ENCODE results near the gene RNF223.
"Not testable (repeated sequence)": the region's sequence is repeated elsewhere in the genome, so short reads cannot be mapped to it uniquely, and the experiment has no call there.

RNF223 gene

GRCh38 chr1:1058921-1059493 is 15.1 kb downstream of the RNF223 start:
- no peaks in the 10 kb centered on the region for H3K36me3 ChIP-seq (ENCODE audit: insufficient read depth, low read length)
- no peak overlapping the region for H3K9ac ChIP-seq (ENCODE audit: low read length)
- H3K27me3 ChIP-seq (ENCODE audit: control insufficient read depth in 1 of 2, insufficient read depth in 2 of 2, low read length in 2 of 2) = peaks cover 45 to 66% of the 10 kb centered on the region in 2 donors
- peaks cover 6% of the 10 kb centered on the region for H3K4me1 ChIP-seq (ENCODE audit: insufficient read depth, low read length)
- H3K27ac ChIP-seq (ENCODE audit: low read depth, low read length) = no peak overlapping the region
- H3K9me3 ChIP-seq (ENCODE audit: low read length) = no peaks in the 10 kb centered on the region
- H3K4me3 ChIP-seq (ENCODE audit: low read depth in 1 of 2, low read length in 2 of 2) = peak overlapping the region in 1 of 2 donors; percentile 2

GRCh38 chr1:1058088-1058905 is 15.8 kb downstream of the RNF223 start:
- Histone ChIP-seq H3K9ac (ENCODE audit: low read length) (no peak overlapping the region), H3K27me3 (ENCODE audit: control insufficient read depth in 1 of 2, insufficient read depth in 2 of 2, low read length in 2 of 2) (peaks cover 41 to 59% of the 10 kb centered on the region in 2 donors), H3K36me3 (ENCODE audit: insufficient read depth, low read length) (no peaks in the 10 kb centered on the region), H3K27ac (ENCODE audit: low read depth, low read length) (no peak overlapping the region), H3K4me1 (ENCODE audit: insufficient read depth, low read length) (peaks cover 6% of the 10 kb centered on the region), H3K9me3 (ENCODE audit: low read length) (no peaks in the 10 kb centered on the region), H3K4me3 (ENCODE audit: low read depth in 1 of 2, low read length in 2 of 2) (no peak overlapping the region)

- not testable (repeated sequence) for H3K4me3 ChIP-seq (ENCODE audit: low read depth in 1 of 2, low read length in 2 of 2); H3K36me3 ChIP-seq (ENCODE audit: insufficient read depth, low read length); H3K9me3 ChIP-seq (ENCODE audit: low read length); H3K27ac ChIP-seq (ENCODE audit: low read depth, low read length); H3K9ac ChIP-seq (ENCODE audit: low read length); H3K4me1 ChIP-seq (ENCODE audit: insufficient read depth, low read length)
- peaks cover 35 to 55% of the 10 kb centered on the region in 2 donors for H3K27me3 ChIP-seq (ENCODE audit: control insufficient read depth in 1 of 2, insufficient read depth in 2 of 2, low read length in 2 of 2)
These were observed 16.4 kb downstream of the RNF223 start for GRCh38 chr1:1057769-1058087.

- Histone ChIP-seq H3K4me1 (ENCODE audit: insufficient read depth, low read length) (peaks cover 6% of the 10 kb centered on the region), H3K27me3 (ENCODE audit: control insufficient read depth in 1 of 2, insufficient read depth in 2 of 2, low read length in 2 of 2) (peaks cover 26 to 41% of the 10 kb centered on the region in 2 donors), H3K36me3 (ENCODE audit: insufficient read depth, low read length) (no peaks in the 10 kb centered on the region), H3K9ac (ENCODE audit: low read length) (no peak overlapping the region), H3K9me3 (ENCODE audit: low read length) (no peaks in the 10 kb centered on the region), H3K27ac (ENCODE audit: low read depth, low read length) (no peak overlapping the region), H3K4me3 (ENCODE audit: low read depth in 1 of 2, low read length in 2 of 2) (no peak overlapping the region)
These were observed 18.0 kb downstream of the RNF223 start for GRCh38 chr1:1055841-1056736.

- H3K9ac ChIP-seq (ENCODE audit: low read length) = no peak overlapping the region
- H3K27me3 ChIP-seq (ENCODE audit: control insufficient read depth in 1 of 2, insufficient read depth in 2 of 2, low read length in 2 of 2) = peaks cover 18 to 30% of the 10 kb centered on the region in 2 donors
- no peaks in the 10 kb centered on the region for H3K36me3 ChIP-seq (ENCODE audit: insufficient read depth, low read length)
- H3K27ac ChIP-seq (ENCODE audit: low read depth, low read length) = no peak overlapping the region
- no peaks in the 10 kb centered on the region for H3K9me3 ChIP-seq (ENCODE audit: low read length)
- peaks cover 6% of the 10 kb centered on the region for H3K4me1 ChIP-seq (ENCODE audit: insufficient read depth, low read length)
- no peak overlapping the region for H3K4me3 ChIP-seq (ENCODE audit: low read depth in 1 of 2, low read length in 2 of 2)
These were observed 19.1 kb downstream of the RNF223 start for GRCh38 chr1:1054971-1055370.

GRCh38 chr1:1054099-1054700 is 19.9 kb downstream of the RNF223 start:
- H3K27me3 ChIP-seq (ENCODE audit: control insufficient read depth in 1 of 2, insufficient read depth in 2 of 2, low read length in 2 of 2) = peaks cover 14 to 22% of the 10 kb centered on the region in 2 donors
- H3K4me3 ChIP-seq (ENCODE audit: low read depth in 1 of 2, low read length in 2 of 2) = no peak overlapping the region
- no peak overlapping the region for H3K27ac ChIP-seq (ENCODE audit: low read depth, low read length)
- H3K9ac ChIP-seq (ENCODE audit: low read length) = no peak overlapping the region
- peaks cover 6% of the 10 kb centered on the region for H3K4me1 ChIP-seq (ENCODE audit: insufficient read depth, low read length)
- no peaks in the 10 kb centered on the region for H3K36me3 ChIP-seq (ENCODE audit: insufficient read depth, low read length)
- H3K9me3 ChIP-seq (ENCODE audit: low read length) = no peaks in the 10 kb centered on the region

- Histone ChIP-seq H3K36me3 (ENCODE audit: insufficient read depth, low read length) (no peaks in the 10 kb centered on the region), H3K27me3 (ENCODE audit: control insufficient read depth in 1 of 2, insufficient read depth in 2 of 2, low read length in 2 of 2) (peaks cover 11 to 17% of the 10 kb centered on the region in 2 donors), H3K9me3 (ENCODE audit: low read length) (no peaks in the 10 kb centered on the region), H3K4me1 (ENCODE audit: insufficient read depth, low read length) (peaks cover 2% of the 10 kb centered on the region), H3K9ac (ENCODE audit: low read length) (no peak overlapping the region), H3K27ac (ENCODE audit: low read depth, low read length) (no peak overlapping the region), H3K4me3 (ENCODE audit: low read depth in 1 of 2, low read length in 2 of 2) (no peak overlapping the region)
These were observed 20.4 kb downstream of the RNF223 start for GRCh38 chr1:1053682-1054081.

GRCh38 chr1:1053022-1053421 is 21.1 kb downstream of the RNF223 start:
- H3K9me3 ChIP-seq (ENCODE audit: low read length) = no peaks in the 10 kb centered on the region
- H3K4me3 ChIP-seq (ENCODE audit: low read depth in 1 of 2, low read length in 2 of 2) = no peak overlapping the region
- no peak overlapping the region for H3K27ac ChIP-seq (ENCODE audit: low read depth, low read length)
- no peaks in the 10 kb centered on the region for H3K4me1 ChIP-seq (ENCODE audit: insufficient read depth, low read length)
- H3K36me3 ChIP-seq (ENCODE audit: insufficient read depth, low read length) = no peaks in the 10 kb centered on the region
- H3K9ac ChIP-seq (ENCODE audit: low read length) = no peak overlapping the region
- peaks cover 4 to 10% of the 10 kb centered on the region in 2 donors for H3K27me3 ChIP-seq (ENCODE audit: control insufficient read depth in 1 of 2, insufficient read depth in 2 of 2, low read length in 2 of 2)

- peaks cover 0 to 6% of the 10 kb centered on the region in 2 donors for H3K27me3 ChIP-seq (ENCODE audit: control insufficient read depth in 1 of 2, insufficient read depth in 2 of 2, low read length in 2 of 2)
- H3K9ac ChIP-seq (ENCODE audit: low read length) = no peak overlapping the region
- no peak overlapping the region for H3K4me3 ChIP-seq (ENCODE audit: low read depth in 1 of 2, low read length in 2 of 2)
- no peaks in the 10 kb centered on the region for H3K9me3 ChIP-seq (ENCODE audit: low read length)
- H3K36me3 ChIP-seq (ENCODE audit: insufficient read depth, low read length) = no peaks in the 10 kb centered on the region
- no peak overlapping the region for H3K27ac ChIP-seq (ENCODE audit: low read depth, low read length)
- H3K4me1 ChIP-seq (ENCODE audit: insufficient read depth, low read length) = no peaks in the 10 kb centered on the region
These were observed 21.9 kb downstream of the RNF223 start for GRCh38 chr1:1052003-1052840.

GRCh38 chr1:1051127-1051810 is 22.8 kb downstream of the RNF223 start:
- H3K4me3 ChIP-seq (ENCODE audit: low read depth in 1 of 2, low read length in 2 of 2) = no peak overlapping the region
- no peaks in the 10 kb centered on the region for H3K27me3 ChIP-seq (ENCODE audit: control insufficient read depth in 1 of 2, insufficient read depth in 2 of 2, low read length in 2 of 2)
- H3K4me1 ChIP-seq (ENCODE audit: insufficient read depth, low read length) = no peaks in the 10 kb centered on the region
- H3K9me3 ChIP-seq (ENCODE audit: low read length) = no peaks in the 10 kb centered on the region
- no peak overlapping the region for H3K27ac ChIP-seq (ENCODE audit: low read depth, low read length)
- no peak overlapping the region for H3K9ac ChIP-seq (ENCODE audit: low read length)
- H3K36me3 ChIP-seq (ENCODE audit: insufficient read depth, low read length) = no peaks in the 10 kb centered on the region

Data from muscle layer of colon (tissue), 2 donors.